BJ (cell line): ENCODE results near the gene BORCS6. TPM values are rescaled to one million over a fixed set of nuclear protein-coding genes. Genes with fewer than 3 reads are reported as not detected.
A peak's percentile ranks its signal among the peaks of the same experiment; 100 is the strongest.

Experiments
- CTCF ChIA-PET: fragments of 350-600 bp; formaldehyde crosslinking; extraction: SDS; loops from one replicate; lab custom pipeline; 2021; ENCODE audit warnings: antibody characterized with exemption, inconsistent platforms; lab: Yijun Ruan, JAX
- POLR2A ChIA-PET: fragments of 300-600 bp; sonication (Branson Sonifier 250); formaldehyde crosslinking; extraction: SDS; loops from one replicate; lab custom pipeline; 2021; ENCODE audit warnings: antibody characterized with exemption; lab: Charles Lee
- DNase-seq: peaks from one replicate; pipeline ENCODE4 v3.0.0-alpha.2; 2011; ENCODE audit warnings: low read depth
- H3K27me3 ChIP-seq: 2 replicates; pipeline ENCODE4 v1.6.0; 2011; ENCODE audit warnings: low read length; ENCODE audit not compliant: control insufficient read depth, insufficient read depth
- H3K36me3 ChIP-seq: 2 replicates; pipeline ENCODE4 v1.5.1; 2011; ENCODE audit warnings: low read length; ENCODE audit not compliant: control insufficient read depth, insufficient read depth
- H3K4me3 ChIP-seq: 2 replicates; pipeline ENCODE4 v1.5.1; 2011; ENCODE audit warnings: low read depth, mild to moderate bottlenecking, control low read depth, low read length
- polyA plus RNA-seq: library from polyadenylated mRNA; depleted of rRNA; stranded (reverse); fragments of >200 nt; gene quantifications from 2 replicates; pipeline ENCODE4 v1.2.3, GENCODE V29; 2011
- TF ChIP-seq, protein P1 (sequence below): IDR thresholded peaks from 2 replicates; pipeline ENCODE4 v1.5.1; 2011; ENCODE audit warnings: low read depth, mild to moderate bottlenecking, control low read depth, inconsistent platforms, low read length, moderate library complexity; ENCODE audit not compliant: insufficient read depth

BORCS6 gene
- polyA plus RNA-seq, 1 experiment, result 4.5 TPM

DNA sequence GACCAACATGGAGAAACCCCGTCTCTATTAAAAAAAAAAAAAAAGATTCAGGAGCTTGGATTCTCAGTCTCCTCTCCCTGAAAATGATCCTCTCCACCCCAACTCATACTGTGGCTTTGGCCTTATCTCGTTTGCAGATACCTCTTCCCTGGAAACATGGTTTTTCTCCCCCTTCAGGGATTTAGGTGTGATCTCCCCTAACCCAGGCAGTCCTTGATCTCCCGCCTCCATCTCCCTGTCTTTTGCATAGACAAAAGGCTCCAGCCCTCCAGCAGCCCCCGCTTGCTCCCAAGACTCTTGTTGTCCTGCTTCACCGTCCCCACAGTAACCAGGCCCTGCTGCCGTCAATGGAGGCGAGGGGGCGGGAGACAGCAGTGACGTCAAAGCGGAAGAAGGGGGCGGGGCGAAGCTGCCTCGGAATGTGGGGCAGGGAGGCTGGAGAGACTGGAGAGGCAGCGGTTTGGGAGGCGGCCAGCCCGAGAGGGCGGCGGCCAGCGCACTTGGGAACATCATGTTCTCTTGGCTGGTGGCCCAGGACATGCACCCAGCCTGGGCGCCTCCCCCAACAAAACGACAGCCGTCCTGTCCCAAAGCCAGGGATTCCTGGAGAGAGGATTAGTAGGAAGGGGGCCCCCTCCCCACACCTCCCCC, 35.9 kb downstream of the BORCS6 start:
- Histone ChIP-seq H3K36me3 (peaks cover 9% of the 10 kb centered on the region), H3K27me3 (no peaks in the 10 kb centered on the region), H3K4me3 (no peak overlapping the region)
- ChIA-PET POLR2A (interaction anchor here (1.2 kb wide), 1 partner anchor 19 kb away, joined by 3 read pairs; no protein-coding TSS in a partner anchor), CTCF (interaction anchor here (0.8 to 2.0 kb wide), 6 partner anchors 10 to 68 kb away, joined by 3 to 9 read pairs (median 4); no protein-coding TSS in a partner anchor)
- TF ChIP-seq, protein P1, sequence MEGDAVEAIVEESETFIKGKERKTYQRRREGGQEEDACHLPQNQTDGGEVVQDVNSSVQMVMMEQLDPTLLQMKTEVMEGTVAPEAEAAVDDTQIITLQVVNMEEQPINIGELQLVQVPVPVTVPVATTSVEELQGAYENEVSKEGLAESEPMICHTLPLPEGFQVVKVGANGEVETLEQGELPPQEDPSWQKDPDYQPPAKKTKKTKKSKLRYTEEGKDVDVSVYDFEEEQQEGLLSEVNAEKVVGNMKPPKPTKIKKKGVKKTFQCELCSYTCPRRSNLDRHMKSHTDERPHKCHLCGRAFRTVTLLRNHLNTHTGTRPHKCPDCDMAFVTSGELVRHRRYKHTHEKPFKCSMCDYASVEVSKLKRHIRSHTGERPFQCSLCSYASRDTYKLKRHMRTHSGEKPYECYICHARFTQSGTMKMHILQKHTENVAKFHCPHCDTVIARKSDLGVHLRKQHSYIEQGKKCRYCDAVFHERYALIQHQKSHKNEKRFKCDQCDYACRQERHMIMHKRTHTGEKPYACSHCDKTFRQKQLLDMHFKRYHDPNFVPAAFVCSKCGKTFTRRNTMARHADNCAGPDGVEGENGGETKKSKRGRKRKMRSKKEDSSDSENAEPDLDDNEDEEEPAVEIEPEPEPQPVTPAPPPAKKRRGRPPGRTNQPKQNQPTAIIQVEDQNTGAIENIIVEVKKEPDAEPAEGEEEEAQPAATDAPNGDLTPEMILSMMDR, result no peak
- peak; percentile 97 for DNase-seq

DNA sequence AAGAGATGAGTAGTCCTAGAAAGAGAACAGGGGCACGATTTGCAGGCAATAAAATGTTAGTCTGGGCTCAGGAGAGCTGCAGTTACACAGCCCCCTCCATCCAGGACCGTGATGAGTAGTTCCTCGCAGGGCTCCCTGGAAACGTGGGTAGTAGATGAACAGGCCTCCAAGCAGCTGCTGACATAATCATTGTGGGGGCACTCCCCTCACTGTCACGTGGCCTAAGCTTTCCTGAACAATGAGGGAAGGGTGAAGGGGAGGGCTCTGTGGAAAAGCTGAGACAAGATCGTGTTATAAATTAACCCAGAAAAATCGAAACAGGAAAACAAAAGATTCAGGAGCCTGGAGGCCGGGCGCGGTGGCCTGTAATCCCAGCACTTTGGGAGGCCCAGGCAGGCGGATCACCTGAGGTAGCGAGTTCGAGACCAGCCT, 36.4 kb downstream of the BORCS6 start:
- ChIA-PET CTCF (interaction anchor here (0.8 to 2.0 kb wide), 6 partner anchors 11 to 68 kb away, joined by 3 to 9 read pairs (median 4); no protein-coding TSS in a partner anchor), POLR2A (interaction anchor here (1.2 kb wide), 1 partner anchor 20 kb away, joined by 3 read pairs; no protein-coding TSS in a partner anchor)
- no peak overlapping the region for H3K4me3 ChIP-seq

DNA sequence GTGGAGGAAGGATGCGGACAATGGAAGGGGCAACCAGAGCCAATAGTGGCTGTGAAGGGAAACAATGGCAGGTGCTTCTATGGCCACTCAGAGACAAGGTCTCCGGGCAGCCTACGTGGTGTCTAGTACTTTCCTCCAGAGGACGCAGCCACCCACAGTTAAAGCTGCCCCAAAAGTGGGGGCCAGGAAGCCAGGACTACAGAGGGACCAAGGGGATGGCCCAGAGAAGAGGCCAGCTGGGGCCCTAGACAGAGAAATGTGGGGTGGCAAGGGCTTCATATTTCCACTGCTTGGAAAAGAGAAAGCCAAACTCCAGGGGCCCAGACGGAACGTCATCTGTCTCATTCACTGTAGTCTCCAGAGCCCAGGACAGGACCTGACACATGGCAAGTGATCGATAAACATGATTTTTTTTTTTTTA, 36.9 kb downstream of the BORCS6 start:
- Histone ChIP-seq H3K4me3 (no peak overlapping the region), H3K27me3 (no peaks in the 10 kb centered on the region), H3K36me3 (peaks cover 16% of the 10 kb centered on the region)
- ChIA-PET CTCF (interaction anchor here (1.1 to 2.0 kb wide), 3 partner anchors 13 to 33 kb away, joined by 3 to 9 read pairs (median 4); no protein-coding TSS in a partner anchor), POLR2A (no interaction called here)
- DNase-seq, result no peak
- TF ChIP-seq, protein P1, result no peak

More for the DNA sequence above, 36.4 kb downstream of the BORCS6 start:
- Histone ChIP-seq H3K36me3 (peaks cover 11% of the 10 kb centered on the region), H3K27me3 (no peaks in the 10 kb centered on the region)
- TF ChIP-seq, protein P1, result no peak
- peak; percentile 77 for DNase-seq

DNA sequence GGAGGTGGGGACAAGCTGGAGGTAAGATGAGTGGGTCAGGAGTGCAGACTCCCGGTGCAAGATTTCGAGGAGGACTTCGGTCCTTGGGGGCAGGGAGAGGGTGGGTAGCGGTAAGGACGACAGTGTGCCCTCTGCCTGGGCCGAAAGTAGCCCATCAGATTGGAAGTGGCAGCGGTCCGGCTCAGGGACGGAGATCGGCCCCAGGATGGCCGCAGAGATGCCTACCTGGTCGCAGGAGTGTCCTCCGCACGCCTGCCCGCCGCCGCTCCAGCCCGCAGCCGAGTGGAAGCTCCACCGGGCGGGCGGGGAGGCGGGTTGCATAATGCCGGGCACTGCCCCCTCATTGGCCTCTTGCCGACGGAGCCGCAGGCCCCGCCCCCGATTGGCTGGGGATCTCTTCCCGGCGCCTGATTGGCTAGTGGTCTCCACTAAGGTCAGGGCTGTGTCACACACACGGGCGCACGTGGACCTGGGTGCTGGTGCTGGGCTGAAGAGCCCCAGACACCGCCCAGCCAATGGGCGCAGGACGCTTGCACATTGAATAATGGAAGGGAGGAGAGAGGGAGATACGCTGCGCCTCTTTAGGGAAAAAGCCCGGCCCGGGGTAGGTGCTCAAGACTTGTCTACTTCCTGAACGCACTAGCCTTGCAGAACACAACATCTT, 37.7 kb downstream of the BORCS6 start, which contains the start of gene PER1:
Gene PER1 (minus strand): TSS at position 293 of the 664 bp plus-strand sequence. CDS start 1,698 bp downstream, outside the sequence.
- Histone ChIP-seq H3K36me3 (peaks cover 22% of the 10 kb centered on the region), H3K27me3 (no peaks in the 10 kb centered on the region), H3K4me3 (peak within 1 kb of the TSS; percentile 63)
- ChIA-PET POLR2A (no interaction called here), CTCF (interaction anchor here (0.5 to 0.9 kb wide), 3 partner anchors 20 to 301 kb away, joined by 3 to 6 read pairs (median 3); no protein-coding TSS in a partner anchor)
- DNase-seq, result peak; percentile 53
- TF ChIP-seq, protein P1, result no peak
